Loucy (cell line): Measurements from ENCODE around the gene CYTH1.
A peak's percentile ranks its signal among the peaks of the same experiment; 100 is the strongest.

ENCODE experiments used
- H2AFZ ChIP-seq: fragments of 200-600 bp; sonication (generic); 2 replicates; pipeline ENCODE4 v1.6.0; 2016; ENCODE audit warnings: antibody characterized with exemption, mild to moderate bottlenecking, low read length, moderate library complexity
- H3F3A ChIP-seq: fragments of 200-600 bp; 2 replicates; pipeline ENCODE4 v1.6.0; 2016; ENCODE audit warnings: antibody characterized with exemption, low read depth, mild to moderate bottlenecking
- H3K27me3 ChIP-seq: fragments of 200-600 bp; sonication (generic); 2 replicates; pipeline ENCODE4 v1.6.1; 2014; ENCODE audit warnings: low read length, mild to moderate bottlenecking; ENCODE audit not compliant: insufficient read depth, poor library complexity, severe bottlenecking
- H3K36me3 ChIP-seq: fragments of 200-600 bp; sonication (generic); 2 replicates; pipeline ENCODE4 v1.6.1; 2016; ENCODE audit warnings: low read length; ENCODE audit not compliant: insufficient read depth
- H3K4me1 ChIP-seq: fragments of 200-600 bp; sonication (generic); 2 replicates; pipeline ENCODE4 v1.5.1; 2014; ENCODE audit warnings: low read length, mild to moderate bottlenecking; ENCODE audit not compliant: insufficient read depth, poor library complexity, severe bottlenecking
- H3K4me2 ChIP-seq: fragments of 200-600 bp; sonication (generic); 2 replicates; pipeline ENCODE4 v1.6.0; 2014; ENCODE audit warnings: antibody characterized with exemption, low read length, low read depth, mild to moderate bottlenecking; ENCODE audit not compliant: poor library complexity, severe bottlenecking
- H3K4me3 ChIP-seq: fragments of 200-600 bp; sonication (generic); 2 replicates; pipeline ENCODE4 v1.5.1; 2014; ENCODE audit warnings: low read length, mild to moderate bottlenecking, mixed read lengths; ENCODE audit not compliant: poor library complexity, severe bottlenecking
- H3K79me2 ChIP-seq: fragments of 200-600 bp; sonication (generic); 2 replicates; pipeline ENCODE4 v1.6.1; 2014; ENCODE audit warnings: low read length; ENCODE audit not compliant: insufficient read depth
- H3K9ac ChIP-seq: fragments of 200-600 bp; sonication (generic); 2 replicates; pipeline ENCODE4 v1.6.0; 2014; ENCODE audit warnings: mild to moderate bottlenecking, low read depth, low read length, moderate library complexity; ENCODE audit not compliant: poor library complexity, severe bottlenecking
- H3K9me2 ChIP-seq: fragments of 200-600 bp; sonication (generic); replicated peaks from 2 replicates; pipeline ENCODE4 v1.6.1; 2016; ENCODE audit warnings: low read depth, low read length, mixed read lengths
- H3K9me3 ChIP-seq: fragments of 200-600 bp; sonication (generic); 2 replicates; pipeline ENCODE4 v1.6.1; 2014; ENCODE audit warnings: mild to moderate bottlenecking, antibody characterized with exemption, low read length, low read depth; ENCODE audit not compliant: insufficient read depth
- H4K20me1 ChIP-seq: fragments of 200-600 bp; sonication (generic); 2 replicates; pipeline ENCODE4 v1.6.0; 2014; ENCODE audit warnings: antibody characterized with exemption, low read length, mild to moderate bottlenecking; ENCODE audit not compliant: insufficient read depth, poor library complexity, severe bottlenecking
- EZH2phosphoT487 ChIP-seq: fragments of 200-600 bp; IDR thresholded peaks from 2 replicates; pipeline ENCODE4 v1.6.1; 2018; ENCODE audit warnings: antibody characterized with exemption, mild to moderate bottlenecking, moderate library complexity, borderline replicate concordance
- TF ChIP-seq, protein P1 (sequence below): fragments of 200-600 bp; sonication (generic); conservative IDR thresholded peaks from 2 replicates; pipeline ENCODE4 v1.5.1; 2014; ENCODE audit warnings: mild to moderate bottlenecking, antibody characterized with exemption, low read length

Gene CYTH1

DNA sequence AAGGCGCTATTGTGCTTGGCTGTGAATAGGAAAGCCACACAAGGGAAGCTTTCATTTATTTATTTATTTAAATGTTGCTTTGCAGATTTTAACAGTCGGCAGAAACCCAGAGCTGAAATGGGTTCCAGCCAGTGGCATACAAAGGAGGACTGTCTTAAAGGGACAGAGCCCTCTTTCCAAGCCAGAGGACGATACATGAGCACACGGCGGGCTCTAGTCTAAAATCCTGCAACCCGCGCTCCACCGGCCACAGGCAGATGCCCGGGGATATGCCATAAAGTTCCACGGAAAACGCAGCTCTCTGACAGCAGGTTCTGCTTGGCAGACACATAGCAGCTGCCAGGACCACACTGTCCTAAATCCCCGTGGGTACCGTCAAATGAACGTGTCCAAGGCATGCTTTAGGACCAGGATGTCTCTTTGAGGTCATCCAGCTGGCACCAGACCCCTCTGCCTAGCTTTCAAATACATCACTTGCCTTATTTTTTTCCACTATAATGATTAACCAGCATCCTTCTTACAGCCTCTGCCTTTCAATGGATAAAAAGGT, 64.6 kb downstream of the CYTH1 start:
- Histone ChIP-seq H3K36me3 (no peaks in the 10 kb centered on the region), H3K4me2 (peak overlapping the region; percentile 78), H3F3A (no peaks in the 10 kb centered on the region), H4K20me1 (peaks cover 27% of the 10 kb centered on the region), H3K9me2 (no peaks in the 10 kb centered on the region), H3K79me2 (peaks cover 100% of the 10 kb centered on the region), H3K4me3 (peak overlapping the region; percentile 32), H3K9ac (peak overlapping the region; percentile 59), H3K27me3 (no peaks in the 10 kb centered on the region), H3K4me1 (peaks cover 64% of the 10 kb centered on the region), H3K9me3 (no peaks in the 10 kb centered on the region), H2AFZ (no peak overlapping the region)
- TF ChIP-seq, protein P1, sequence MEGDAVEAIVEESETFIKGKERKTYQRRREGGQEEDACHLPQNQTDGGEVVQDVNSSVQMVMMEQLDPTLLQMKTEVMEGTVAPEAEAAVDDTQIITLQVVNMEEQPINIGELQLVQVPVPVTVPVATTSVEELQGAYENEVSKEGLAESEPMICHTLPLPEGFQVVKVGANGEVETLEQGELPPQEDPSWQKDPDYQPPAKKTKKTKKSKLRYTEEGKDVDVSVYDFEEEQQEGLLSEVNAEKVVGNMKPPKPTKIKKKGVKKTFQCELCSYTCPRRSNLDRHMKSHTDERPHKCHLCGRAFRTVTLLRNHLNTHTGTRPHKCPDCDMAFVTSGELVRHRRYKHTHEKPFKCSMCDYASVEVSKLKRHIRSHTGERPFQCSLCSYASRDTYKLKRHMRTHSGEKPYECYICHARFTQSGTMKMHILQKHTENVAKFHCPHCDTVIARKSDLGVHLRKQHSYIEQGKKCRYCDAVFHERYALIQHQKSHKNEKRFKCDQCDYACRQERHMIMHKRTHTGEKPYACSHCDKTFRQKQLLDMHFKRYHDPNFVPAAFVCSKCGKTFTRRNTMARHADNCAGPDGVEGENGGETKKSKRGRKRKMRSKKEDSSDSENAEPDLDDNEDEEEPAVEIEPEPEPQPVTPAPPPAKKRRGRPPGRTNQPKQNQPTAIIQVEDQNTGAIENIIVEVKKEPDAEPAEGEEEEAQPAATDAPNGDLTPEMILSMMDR = no peak
- TF ChIP-seq EZH2phosphoT487 = no peak

DNA sequence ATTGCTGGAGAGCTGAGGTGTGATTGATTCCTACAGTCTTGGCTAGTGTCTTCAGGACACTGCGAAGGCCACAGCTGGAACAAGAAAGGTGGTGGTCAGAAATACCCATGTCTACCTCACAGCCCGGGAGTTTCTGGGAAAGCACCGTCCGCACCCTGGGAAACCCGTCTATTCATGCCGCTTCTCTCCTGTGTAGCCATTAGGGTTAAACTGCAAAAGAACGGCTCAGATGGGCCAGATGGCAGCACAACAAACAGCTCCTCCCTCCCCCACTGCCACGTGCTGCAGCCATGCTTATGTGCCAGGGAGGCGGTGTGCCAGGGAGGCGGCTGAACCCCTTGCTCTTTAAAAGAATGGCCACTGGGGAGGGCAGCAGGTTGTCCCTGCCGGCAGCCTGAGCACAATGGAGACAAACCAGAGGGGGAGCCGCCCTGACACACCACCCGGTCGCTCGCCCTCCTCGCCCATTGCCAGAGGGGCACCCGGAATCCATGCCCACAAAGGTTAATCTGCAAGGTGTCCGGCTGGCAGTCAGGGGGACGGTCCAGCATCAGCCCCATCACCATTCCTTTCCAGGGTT, 65.2 kb downstream of the CYTH1 start:
- Histone ChIP-seq H3K4me1 (peaks cover 62% of the 10 kb centered on the region), H3K9ac (peak overlapping the region; percentile 59), H3K36me3 (no peaks in the 10 kb centered on the region), H3K9me2 (no peaks in the 10 kb centered on the region), H3K9me3 (no peaks in the 10 kb centered on the region), H3K4me3 (peak overlapping the region; percentile 32), H4K20me1 (peaks cover 22% of the 10 kb centered on the region), H2AFZ (no peak overlapping the region), H3F3A (no peaks in the 10 kb centered on the region), H3K4me2 (peak overlapping the region; percentile 78), H3K79me2 (peaks cover 99% of the 10 kb centered on the region), H3K27me3 (no peaks in the 10 kb centered on the region)
- no peak for TF ChIP-seq EZH2phosphoT487
- TF ChIP-seq, protein P1 = no peak

DNA sequence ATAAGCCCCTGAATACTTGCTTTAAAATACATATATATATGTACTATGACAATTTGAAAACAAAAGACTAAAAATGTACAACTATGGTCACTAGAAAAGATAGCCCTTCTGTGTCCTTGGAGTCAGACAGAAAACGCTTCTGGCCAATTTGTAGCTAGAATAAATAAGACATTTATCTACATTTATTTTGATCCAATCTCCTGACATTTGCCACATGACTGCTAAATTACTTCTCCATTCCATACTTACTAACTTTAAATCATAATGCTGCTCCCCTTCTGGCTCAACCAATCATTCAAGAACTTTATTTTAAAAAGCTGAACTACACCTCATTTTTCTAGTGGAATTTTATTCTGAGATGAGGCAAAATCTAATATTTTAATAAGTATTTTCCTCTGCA, 65.8 kb downstream of the CYTH1 start:
- Histone ChIP-seq H3K27me3 (no peaks in the 10 kb centered on the region), H4K20me1 (peaks cover 27% of the 10 kb centered on the region), H3K9me2 (no peaks in the 10 kb centered on the region), H3K9me3 (no peaks in the 10 kb centered on the region), H3K36me3 (no peaks in the 10 kb centered on the region), H2AFZ (no peak overlapping the region), H3K79me2 (peaks cover 99% of the 10 kb centered on the region), H3K4me3 (peak overlapping the region; percentile 60), H3K4me2 (peak overlapping the region; percentile 78), H3K9ac (peak overlapping the region; percentile 59), H3F3A (no peaks in the 10 kb centered on the region), H3K4me1 (peaks cover 62% of the 10 kb centered on the region)
- TF ChIP-seq, protein P1 = no peak
- TF ChIP-seq EZH2phosphoT487 = no peak
